ENCODE data around the gene KCTD16. TPM values are rescaled to one million over a fixed set of nuclear protein-coding genes. Genes with fewer than 3 reads are reported as not detected.

Gene KCTD16
- polyA plus RNA-seq, 1 donor, result 2.9 TPM

GRCh38 chr5:144333336-144333920 lies 162.8 kb downstream of the KCTD16 start:
- no peak for DNase-seq

GRCh38 chr5:144335561-144335960 lies 164.9 kb downstream of the KCTD16 start:
- DNase-seq, result no peak

GRCh38 chr5:144336191-144336961 lies 165.7 kb downstream of the KCTD16 start:
- DNase-seq, result no peak

GRCh38 chr5:144352330-144352729 lies 181.7 kb downstream of the KCTD16 start:
- DNase-seq, result no peak

- no peak for DNase-seq
Measured at GRCh38 chr5:144352732-144353317, 182.2 kb downstream of the KCTD16 start.

- DNase-seq, result no peak
Measured at GRCh38 chr5:144356489-144356888, 185.8 kb downstream of the KCTD16 start.

GRCh38 chr5:144361406-144361805 lies 190.7 kb downstream of the KCTD16 start:
- DNase-seq, result no peak

- no peak for DNase-seq
Measured at GRCh38 chr5:144365885-144366284, 195.2 kb downstream of the KCTD16 start.

GRCh38 chr5:144367991-144368390 lies 197.3 kb downstream of the KCTD16 start:
- no peak for DNase-seq

- DNase-seq, result peak; percentile 4
Measured at GRCh38 chr5:144368556-144368955, 197.9 kb downstream of the KCTD16 start.

- peak; percentile 30 for DNase-seq
Measured at GRCh38 chr5:144369006-144369405, 198.3 kb downstream of the KCTD16 start.

- no peak for DNase-seq
Measured at GRCh38 chr5:144370273-144370672, 199.6 kb downstream of the KCTD16 start.

- DNase-seq, result no peak
Measured at GRCh38 chr5:144374637-144375036, 204.0 kb downstream of the KCTD16 start.

- DNase-seq, result no peak
Measured at GRCh38 chr5:144377207-144377606, 206.5 kb downstream of the KCTD16 start.

GRCh38 chr5:144378681-144379080 lies 208.0 kb downstream of the KCTD16 start:
- DNase-seq, result no peak

- no peak for DNase-seq
Measured at GRCh38 chr5:144385597-144385996, 214.9 kb downstream of the KCTD16 start.

GRCh38 chr5:144386315-144386714 lies 215.6 kb downstream of the KCTD16 start:
- no peak for DNase-seq

GRCh38 chr5:144390133-144390532 lies 219.5 kb downstream of the KCTD16 start:
- DNase-seq, result peak; percentile 7

- no peak for DNase-seq
Measured at GRCh38 chr5:144391044-144391443, 220.4 kb downstream of the KCTD16 start.

GRCh38 chr5:144393641-144394435 lies 223.2 kb downstream of the KCTD16 start:
- no peak for DNase-seq

GRCh38 chr5:144395704-144396103 lies 225.0 kb downstream of the KCTD16 start:
- no peak for DNase-seq

GRCh38 chr5:144403058-144403457 lies 232.4 kb downstream of the KCTD16 start:
- DNase-seq, result no peak
